ENCODE results near the gene MSRB2.
"Not testable (repeated sequence)": the region's sequence is repeated elsewhere in the genome, so short reads cannot be mapped to it uniquely, and the experiment has no call there.

Gene MSRB2

DNA sequence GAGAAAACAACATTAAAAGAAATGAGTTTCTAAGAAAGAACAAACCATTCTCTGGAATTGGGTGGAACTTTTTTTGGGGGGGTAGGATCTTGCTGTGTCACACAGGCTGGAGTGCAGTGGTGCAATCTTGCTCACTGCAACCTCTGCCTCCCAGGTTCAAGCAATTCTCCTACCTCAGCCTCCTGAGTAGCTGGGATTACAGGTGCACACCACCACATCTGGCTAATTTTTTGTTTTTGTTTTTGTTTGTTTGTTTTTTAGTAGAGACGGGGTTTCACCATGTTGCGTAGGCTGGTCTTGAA, 30.6 kb upstream of the MSRB2 start:
- not testable (repeated sequence) for H3K9me3 Mint-ChIP-seq, H3K4me3 Mint-ChIP-seq
- intact Hi-C loops (cut with micrococcal nuclease): loop anchor here (5.0 kb wide), 1 partner anchor 1072 kb away; no protein-coding TSS in a partner anchor

DNA sequence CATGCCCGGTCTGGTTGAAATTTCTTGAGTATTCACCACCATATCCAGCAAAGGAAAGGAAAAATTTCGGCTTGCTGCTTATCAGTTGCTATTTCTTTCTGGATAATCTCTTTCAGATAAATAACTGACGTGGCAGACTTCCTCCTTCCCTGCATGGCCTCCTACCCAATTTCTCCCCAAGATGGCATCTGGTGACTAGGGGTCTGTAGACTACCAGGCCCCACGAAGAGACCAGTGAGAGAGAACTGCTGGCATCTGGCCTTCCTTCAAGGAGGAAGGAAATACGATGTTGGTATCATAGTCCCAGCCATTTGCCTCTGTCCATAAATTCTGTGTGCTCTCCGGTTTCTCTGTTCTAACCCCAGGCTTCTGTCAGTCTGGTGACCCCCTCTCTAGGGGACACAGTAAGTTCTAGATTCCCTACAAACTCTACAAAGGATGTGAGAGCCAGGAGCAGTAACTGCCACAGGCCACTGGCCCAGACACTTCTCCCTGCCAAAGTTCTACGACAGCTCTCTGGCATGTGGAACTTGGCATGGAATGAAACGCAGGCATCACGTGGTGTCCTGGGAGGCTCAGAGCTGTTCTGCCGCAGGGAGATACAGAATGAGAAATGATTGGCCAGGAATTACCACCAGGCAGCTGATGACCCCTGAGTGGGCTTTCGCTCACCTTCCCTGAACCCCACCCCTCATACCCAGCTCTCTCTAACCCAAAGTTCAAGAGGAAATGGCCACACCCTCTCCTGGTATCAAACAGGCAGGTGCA, 30.0 kb upstream of the MSRB2 start:
- H3K4me1 Mint-ChIP-seq (ENCODE audit: low read depth): peaks cover 5% of the 10 kb centered on the region

More for the DNA sequence above, 30.6 kb upstream of the MSRB2 start:
- not testable (repeated sequence) for H3K4me1 Mint-ChIP-seq (ENCODE audit: low read depth); H3K36me3 Mint-ChIP-seq (ENCODE audit: low read depth); H3K27ac Mint-ChIP-seq; H3K27me3 Mint-ChIP-seq

DNA sequence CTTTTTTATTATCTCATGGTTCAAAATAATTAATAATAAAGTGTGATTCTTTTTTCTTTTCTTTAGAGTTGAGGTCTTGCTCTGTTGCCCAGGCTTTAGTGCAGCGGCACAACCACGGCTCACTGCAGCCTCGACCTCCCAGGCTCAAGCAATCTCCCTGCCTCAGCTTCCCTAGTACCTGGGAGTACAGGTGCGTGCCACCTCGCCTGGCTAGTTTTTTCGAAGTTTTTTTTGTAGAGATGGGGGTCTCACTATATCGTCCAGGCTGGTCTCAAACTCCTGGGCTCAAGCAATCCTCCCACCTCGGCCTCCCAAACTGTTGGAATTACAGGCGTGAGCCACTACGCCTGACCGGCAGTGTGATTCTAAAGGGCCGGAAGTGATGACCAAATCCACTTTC, 28.0 kb upstream of the MSRB2 start:
- H3K9me3 Mint-ChIP-seq: no peaks in the 10 kb centered on the region
- H3K27ac Mint-ChIP-seq: no peak overlapping the region
- H3K36me3 Mint-ChIP-seq (ENCODE audit: low read depth): no peaks in the 10 kb centered on the region
- H3K4me3 Mint-ChIP-seq: no peak overlapping the region
- H3K4me1 Mint-ChIP-seq (ENCODE audit: low read depth): peaks cover 5% of the 10 kb centered on the region
- H3K27me3 Mint-ChIP-seq: no peaks in the 10 kb centered on the region
- intact Hi-C loops (cut with micrococcal nuclease): loop anchor here (5.0 kb wide), 1 partner anchor 1075 kb away; no protein-coding TSS in a partner anchor

More for the DNA sequence above, 30.0 kb upstream of the MSRB2 start:
- Mint-ChIP-seq H3K27ac (no peak overlapping the region), H3K9me3 (no peaks in the 10 kb centered on the region), H3K27me3 (no peaks in the 10 kb centered on the region), H3K36me3 (ENCODE audit: low read depth) (no peaks in the 10 kb centered on the region), H3K4me3 (no peak overlapping the region)
- intact Hi-C loops (cut with micrococcal nuclease): loop anchor here (5.0 kb wide), 1 partner anchor 1073 kb away; no protein-coding TSS in a partner anchor

GRCh38 chr10:23067939-23068775, 27.2 kb upstream of the MSRB2 start:
- H3K4me3 Mint-ChIP-seq: no peak overlapping the region
- no peaks in the 10 kb centered on the region for H3K9me3 Mint-ChIP-seq
- intact Hi-C loops (cut with micrococcal nuclease): loop anchor here (5.0 kb wide), 1 partner anchor 1076 kb away; no protein-coding TSS in a partner anchor
- no peaks in the 10 kb centered on the region for H3K36me3 Mint-ChIP-seq (ENCODE audit: low read depth)
- peaks cover 5% of the 10 kb centered on the region for H3K4me1 Mint-ChIP-seq (ENCODE audit: low read depth)
- H3K27ac Mint-ChIP-seq: no peak overlapping the region
- H3K27me3 Mint-ChIP-seq: no peaks in the 10 kb centered on the region

- intact Hi-C loops (cut with micrococcal nuclease): loop anchor here (5.0 kb wide), 1 partner anchor 1077 kb away; no protein-coding TSS in a partner anchor
- no peaks in the 10 kb centered on the region for H3K27me3 Mint-ChIP-seq
- H3K4me1 Mint-ChIP-seq (ENCODE audit: low read depth): peaks cover 5% of the 10 kb centered on the region
- H3K27ac Mint-ChIP-seq: no peak overlapping the region
- H3K9me3 Mint-ChIP-seq: no peaks in the 10 kb centered on the region
- no peak overlapping the region for H3K4me3 Mint-ChIP-seq
- H3K36me3 Mint-ChIP-seq (ENCODE audit: low read depth): no peaks in the 10 kb centered on the region
Measured at GRCh38 chr10:23069019-23069815, 26.2 kb upstream of the MSRB2 start.

DNA sequence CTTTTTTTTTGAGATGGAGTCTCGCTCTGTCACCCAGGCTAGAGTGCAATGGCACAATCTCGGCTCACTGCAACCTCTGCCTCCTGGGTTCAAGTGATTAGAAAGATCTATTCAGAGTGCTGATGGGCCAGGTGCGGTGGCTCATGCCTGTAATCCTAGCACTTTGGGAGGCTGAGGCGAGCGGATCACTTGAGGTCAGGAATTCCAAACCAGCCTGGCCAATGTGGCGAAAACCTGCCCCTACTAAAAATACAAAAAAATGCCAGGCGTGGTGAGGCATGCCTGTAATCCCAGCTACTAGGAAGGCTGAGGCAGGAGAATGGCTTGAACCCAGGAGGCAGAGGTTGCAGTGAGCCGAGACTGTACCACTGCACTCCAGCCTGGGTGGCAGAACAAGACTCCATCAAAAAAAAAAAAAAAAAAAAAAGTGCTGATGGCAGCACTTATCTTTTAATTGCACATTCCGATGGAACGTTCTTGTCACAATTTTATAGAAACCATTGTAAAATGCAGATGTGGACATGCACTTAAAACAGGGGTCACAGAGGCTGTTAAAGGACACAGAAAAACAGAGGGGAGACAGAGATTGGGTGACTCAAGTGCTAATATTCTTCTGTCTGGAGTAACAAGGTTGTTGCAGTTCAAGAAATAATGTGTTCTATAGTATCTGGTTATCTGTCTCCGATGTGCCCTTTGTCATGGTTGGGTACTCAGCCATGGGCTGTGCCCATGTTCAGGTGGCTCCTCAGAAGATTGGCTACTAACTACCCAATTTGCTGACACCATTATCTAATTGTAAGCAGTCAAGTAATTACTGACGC, 25.1 kb upstream of the MSRB2 start:
- H3K4me1 Mint-ChIP-seq (ENCODE audit: low read depth); intact Hi-C loops (cut with micrococcal nuclease); H3K4me3 Mint-ChIP-seq; H3K9me3 Mint-ChIP-seq; H3K36me3 Mint-ChIP-seq (ENCODE audit: low read depth); H3K27me3 Mint-ChIP-seq; H3K27ac Mint-ChIP-seq: not testable (repeated sequence)

DNA sequence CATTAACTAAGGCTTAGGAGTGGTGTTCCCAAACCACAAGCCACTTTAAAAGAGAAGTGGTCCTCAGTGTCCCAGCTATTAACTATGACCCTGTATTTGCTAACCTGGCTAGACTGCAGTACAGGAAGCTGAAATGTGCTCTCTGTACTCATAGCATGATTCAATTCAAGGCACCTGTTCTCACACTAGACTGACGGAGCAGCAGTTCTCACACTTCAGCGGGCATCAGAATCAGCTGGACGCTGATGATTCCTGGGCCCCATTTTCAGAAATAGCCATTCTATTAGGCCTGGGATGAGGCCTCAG, 24.5 kb upstream of the MSRB2 start:
- intact Hi-C loops (cut with micrococcal nuclease): no loop called here
- no peak overlapping the region for H3K4me3 Mint-ChIP-seq

DNA sequence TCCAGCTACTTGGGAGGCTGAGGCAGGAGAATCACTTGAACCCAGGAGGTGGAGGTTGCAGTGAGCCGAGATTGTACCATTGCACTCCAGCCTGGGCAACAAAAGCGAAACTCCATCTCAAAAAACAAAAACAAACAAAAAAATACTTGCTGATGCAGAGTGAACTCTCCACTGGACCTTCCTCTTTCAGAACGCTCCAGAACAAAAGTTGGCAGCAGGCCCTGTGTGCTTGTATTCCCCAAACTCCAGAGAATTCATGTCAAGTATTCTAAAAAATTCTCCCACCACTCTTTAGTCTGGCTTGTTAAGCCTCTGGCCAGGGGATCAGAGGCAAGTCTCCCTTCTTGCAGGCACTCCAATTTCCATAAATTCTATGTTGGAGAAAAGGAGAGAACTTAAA, 22.8 kb upstream of the MSRB2 start:
- H3K4me1 Mint-ChIP-seq (ENCODE audit: low read depth); H3K9me3 Mint-ChIP-seq; H3K27me3 Mint-ChIP-seq; H3K36me3 Mint-ChIP-seq (ENCODE audit: low read depth); H3K4me3 Mint-ChIP-seq; intact Hi-C loops (cut with micrococcal nuclease): not testable (repeated sequence)
- peak overlapping the region; percentile 68 for H3K27ac Mint-ChIP-seq

More for the DNA sequence above, 24.5 kb upstream of the MSRB2 start:
- Mint-ChIP-seq H3K4me1 (ENCODE audit: low read depth) (peaks cover 5% of the 10 kb centered on the region), H3K27me3 (no peaks in the 10 kb centered on the region), H3K36me3 (ENCODE audit: low read depth) (no peaks in the 10 kb centered on the region), H3K27ac (no peak overlapping the region), H3K9me3 (no peaks in the 10 kb centered on the region)

DNA sequence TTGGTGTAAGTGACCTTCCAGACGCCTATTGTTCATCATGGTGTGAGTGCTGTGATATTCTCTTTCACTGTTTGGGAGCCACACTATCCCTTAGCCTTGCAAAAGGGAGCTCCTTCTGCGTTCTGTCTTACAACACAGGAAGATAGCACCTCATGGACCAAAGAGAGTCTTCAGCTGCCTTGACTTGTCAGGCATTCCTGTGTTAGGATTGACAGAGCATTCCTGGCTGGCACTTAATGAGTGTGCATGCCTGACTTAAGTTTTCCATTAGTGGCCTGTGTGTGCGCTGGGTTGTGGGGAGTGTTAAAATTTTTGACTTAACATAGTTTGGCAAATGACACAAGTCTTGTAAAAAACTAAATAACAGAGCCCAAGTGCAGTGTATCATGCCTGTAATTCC, 21.9 kb upstream of the MSRB2 start:
- H3K9me3 Mint-ChIP-seq: no peaks in the 10 kb centered on the region
- H3K27ac Mint-ChIP-seq: no peak overlapping the region
- H3K36me3 Mint-ChIP-seq (ENCODE audit: low read depth): no peaks in the 10 kb centered on the region
- H3K27me3 Mint-ChIP-seq: peaks cover 3% of the 10 kb centered on the region
- no peak overlapping the region for H3K4me3 Mint-ChIP-seq
- intact Hi-C loops (cut with micrococcal nuclease): no loop called here
- no peaks in the 10 kb centered on the region for H3K4me1 Mint-ChIP-seq (ENCODE audit: low read depth)

DNA sequence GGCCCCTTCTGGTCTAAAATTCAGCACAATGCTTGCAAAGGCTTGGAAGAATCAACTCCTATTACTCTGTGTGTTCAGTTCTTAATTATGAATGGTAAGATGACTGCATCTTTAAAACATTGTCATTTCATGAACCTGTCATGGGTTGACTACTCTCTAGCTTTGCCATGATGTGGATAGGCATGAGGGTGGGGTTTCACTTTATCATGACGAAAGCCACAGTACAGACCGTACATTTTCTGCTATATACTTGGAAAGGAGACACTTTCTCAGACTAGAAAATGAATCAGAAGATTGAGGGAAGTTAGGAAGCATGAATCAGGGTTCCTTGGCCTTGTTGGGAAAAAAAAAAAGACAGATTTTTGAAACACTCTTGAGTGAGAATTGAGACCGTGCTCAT, 19.7 kb upstream of the MSRB2 start:
- no peaks in the 10 kb centered on the region for H3K4me1 Mint-ChIP-seq (ENCODE audit: low read depth)
- no peaks in the 10 kb centered on the region for H3K9me3 Mint-ChIP-seq
- no peaks in the 10 kb centered on the region for H3K36me3 Mint-ChIP-seq (ENCODE audit: low read depth)
- H3K4me3 Mint-ChIP-seq: no peak overlapping the region
- H3K27ac Mint-ChIP-seq: no peak overlapping the region
- H3K27me3 Mint-ChIP-seq: peaks cover 11% of the 10 kb centered on the region
- intact Hi-C loops (cut with micrococcal nuclease): no loop called here

DNA sequence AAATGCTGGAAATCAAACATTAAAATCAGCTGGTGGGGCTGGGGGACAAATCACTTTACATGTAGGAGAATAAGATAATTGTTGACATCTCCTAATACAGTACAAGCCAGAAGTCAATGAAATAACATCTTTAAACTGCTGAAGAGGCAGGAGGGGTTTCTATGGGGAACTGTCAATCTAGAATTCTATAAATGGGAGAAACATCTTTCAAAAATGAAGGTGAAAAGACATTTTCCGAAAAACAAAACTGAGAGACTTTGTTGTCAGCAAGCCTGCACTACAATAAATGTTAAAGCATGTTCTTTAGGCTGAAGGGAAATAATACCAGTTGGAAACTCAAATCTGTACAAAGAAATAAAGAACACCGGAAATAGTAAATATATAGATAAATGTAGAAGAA, 17.3 kb upstream of the MSRB2 start:
- Mint-ChIP-seq H3K9me3 (no peaks in the 10 kb centered on the region), H3K27ac (no peak overlapping the region), H3K27me3 (peaks cover 22% of the 10 kb centered on the region), H3K4me3 (no peak overlapping the region), H3K4me1 (ENCODE audit: low read depth) (no peaks in the 10 kb centered on the region), H3K36me3 (ENCODE audit: low read depth) (no peaks in the 10 kb centered on the region)
- intact Hi-C loops (cut with micrococcal nuclease): no loop called here

GRCh38 chr10:23079700-23080099, 15.7 kb upstream of the MSRB2 start:
- Mint-ChIP-seq H3K4me3 (no peak overlapping the region), H3K36me3 (ENCODE audit: low read depth) (no peaks in the 10 kb centered on the region), H3K27me3 (peaks cover 23% of the 10 kb centered on the region), H3K9me3 (no peaks in the 10 kb centered on the region), H3K4me1 (ENCODE audit: low read depth) (no peaks in the 10 kb centered on the region), H3K27ac (no peak overlapping the region)
- intact Hi-C loops (cut with micrococcal nuclease): no loop called here

DNA sequence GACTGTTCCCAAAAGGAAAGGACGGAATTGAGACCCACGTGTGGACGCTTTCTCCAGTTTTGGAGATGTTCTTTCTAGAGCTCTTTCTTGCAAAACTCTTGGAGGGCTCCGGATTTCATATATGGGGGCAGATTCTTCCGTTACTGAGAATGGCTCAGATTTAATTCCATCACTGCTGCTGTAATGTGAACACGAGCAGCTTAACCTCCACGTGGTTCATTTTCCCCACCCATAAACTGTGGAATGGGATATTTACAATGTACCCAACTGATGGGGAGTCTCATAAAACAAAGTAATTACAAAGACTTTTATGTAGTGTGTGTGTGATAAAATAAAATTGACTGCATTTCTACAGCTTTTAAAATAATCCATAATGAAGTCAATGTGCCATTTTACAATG, 15.1 kb upstream of the MSRB2 start:
- Mint-ChIP-seq H3K27me3 (peaks cover 25% of the 10 kb centered on the region), H3K36me3 (ENCODE audit: low read depth) (no peaks in the 10 kb centered on the region), H3K4me1 (ENCODE audit: low read depth) (no peaks in the 10 kb centered on the region), H3K4me3 (no peak overlapping the region), H3K27ac (no peak overlapping the region), H3K9me3 (no peaks in the 10 kb centered on the region)
- intact Hi-C loops (cut with micrococcal nuclease): no loop called here

Data from dendritic cell treated with granulocyte-macrophage colony-stimulating factor and Interleukin-4, amounts not matched to agents 40 ng/mL and 50 ng/mL, for 4 days (primary cell).